Osteoblast (primary cell): ENCODE results near the gene TNIK. TPM values are rescaled to one million over a fixed set of nuclear protein-coding genes. Genes with fewer than 3 reads are reported as not detected.

Experiments used
- DNase-seq: peaks from one replicate; pipeline ENCODE4 v3.0.0; 2011; ENCODE audit warnings: low spot score, mixed read lengths; ENCODE audit not compliant: insufficient read length; ENCODE audit errors: missing footprints
- H2AFZ ChIP-seq: 2 replicates; pipeline ENCODE4 v1.6.0; 2011; ENCODE audit warnings: mild to moderate bottlenecking, low read length
- H3K27ac ChIP-seq: 2 replicates; pipeline ENCODE4 v1.5.1; 2011; ENCODE audit warnings: mild to moderate bottlenecking, low read depth, low read length, moderate library complexity
- H3K27me3 ChIP-seq: 2 replicates; pipeline ENCODE4 v1.6.0; 2012; ENCODE audit warnings: mild to moderate bottlenecking, control low read depth, inconsistent platforms, low read length, moderate library complexity; ENCODE audit not compliant: insufficient read depth
- H3K36me3 ChIP-seq: 2 replicates; pipeline ENCODE4 v1.5.1; 2011; ENCODE audit warnings: mild to moderate bottlenecking, low read length, control low read depth, moderate library complexity; ENCODE audit not compliant: insufficient read depth
- H3K4me1 ChIP-seq: 2 replicates; pipeline ENCODE4 v1.5.1; 2011; ENCODE audit warnings: mild to moderate bottlenecking, low read length, control low read depth, moderate library complexity; ENCODE audit not compliant: insufficient read depth
- H3K4me2 ChIP-seq: 2 replicates; pipeline ENCODE4 v1.6.0; 2011; ENCODE audit warnings: mild to moderate bottlenecking, low read length; ENCODE audit not compliant: insufficient read depth
- H3K4me3 ChIP-seq: fragments of 200-600 bp; sonication (generic); 3 replicates; pipeline ENCODE4 v1.5.1; 2012; ENCODE audit warnings: mild to moderate bottlenecking, low read length, inconsistent platforms; ENCODE audit not compliant: insufficient read depth
- H3K79me2 ChIP-seq: 2 replicates; pipeline ENCODE4 v1.6.0; 2012; ENCODE audit warnings: mild to moderate bottlenecking, low read length, control low read depth, inconsistent platforms; ENCODE audit not compliant: insufficient read depth
- H3K9me3 ChIP-seq: 2 replicates; pipeline ENCODE4 v1.5.1; 2011; ENCODE audit warnings: low read depth, low read length, control low read depth
- H4K20me1 ChIP-seq: 2 replicates; pipeline ENCODE4 v1.6.0; 2012; ENCODE audit warnings: mild to moderate bottlenecking, low read length, control low read depth; ENCODE audit not compliant: insufficient read depth
- CTCF ChIP-seq: IDR thresholded peaks from 2 replicates; pipeline ENCODE4 v1.5.1; 2011; ENCODE audit warnings: mild to moderate bottlenecking, low read depth, low read length, moderate library complexity; ENCODE audit errors: extremely low read depth
- total RNA-seq: library from RNA; depleted of rRNA; stranded (reverse); fragments of >200 nt; gene quantifications from 2 replicates; pipeline ENCODE4 v1.2.3, GENCODE V29; 2012

TNIK gene
- total RNA-seq, 1 donor = 7.6 TPM

- peaks cover 3% of the 10 kb centered on the region for H4K20me1 ChIP-seq
These were observed 106.0 kb downstream of the TNIK start for GRCh38 chr3:171354049-171354705.

GRCh38 chr3:171353423-171353822 is 106.8 kb downstream of the TNIK start:
- no peak for TF ChIP-seq CTCF
- H4K20me1 ChIP-seq = peaks cover 3% of the 10 kb centered on the region
- peaks cover 70% of the 10 kb centered on the region for H3K27me3 ChIP-seq
- H3K79me2 ChIP-seq = no peaks in the 10 kb centered on the region
- H3K4me3 ChIP-seq = no peak overlapping the region
- H3K36me3 ChIP-seq = no peaks in the 10 kb centered on the region
- H2AFZ ChIP-seq = no peak overlapping the region
- DNase-seq = no peak
- H3K27ac ChIP-seq = no peak overlapping the region
- H3K9me3 ChIP-seq = no peaks in the 10 kb centered on the region
- H3K4me1 ChIP-seq = peaks cover 10% of the 10 kb centered on the region
- H3K4me2 ChIP-seq = no peak overlapping the region

More at GRCh38 chr3:171354049-171354705, 106.0 kb downstream of the TNIK start:
- no peaks in the 10 kb centered on the region for H3K9me3 ChIP-seq
- H3K27ac ChIP-seq = no peak overlapping the region
- H3K4me3 ChIP-seq = no peak overlapping the region
- TF ChIP-seq CTCF = no peak
- no peaks in the 10 kb centered on the region for H3K36me3 ChIP-seq
- no peak for DNase-seq
- peaks cover 70% of the 10 kb centered on the region for H3K27me3 ChIP-seq
- peaks cover 10% of the 10 kb centered on the region for H3K4me1 ChIP-seq
- no peaks in the 10 kb centered on the region for H3K79me2 ChIP-seq
- no peak overlapping the region for H3K4me2 ChIP-seq
- no peak overlapping the region for H2AFZ ChIP-seq

- no peak for TF ChIP-seq CTCF
- Histone ChIP-seq H3K36me3 (no peaks in the 10 kb centered on the region), H3K4me1 (peaks cover 16% of the 10 kb centered on the region), H3K79me2 (no peaks in the 10 kb centered on the region), H3K4me2 (no peak overlapping the region), H3K4me3 (no peak overlapping the region), H2AFZ (no peak overlapping the region), H3K27me3 (peaks cover 72% of the 10 kb centered on the region), H4K20me1 (peaks cover 3% of the 10 kb centered on the region), H3K27ac (no peak overlapping the region), H3K9me3 (no peaks in the 10 kb centered on the region)
- no peak for DNase-seq
These were observed 107.7 kb downstream of the TNIK start for GRCh38 chr3:171352387-171352935.

GRCh38 chr3:171351676-171352075 is 108.5 kb downstream of the TNIK start:
- Histone ChIP-seq H3K4me3 (no peak overlapping the region), H3K27me3 (peaks cover 75% of the 10 kb centered on the region), H2AFZ (no peak overlapping the region), H3K27ac (no peak overlapping the region), H3K9me3 (no peaks in the 10 kb centered on the region), H3K4me2 (no peak overlapping the region), H4K20me1 (peaks cover 3% of the 10 kb centered on the region), H3K79me2 (no peaks in the 10 kb centered on the region), H3K36me3 (no peaks in the 10 kb centered on the region), H3K4me1 (peaks cover 16% of the 10 kb centered on the region)
- peak; percentile 82 for DNase-seq
- TF ChIP-seq CTCF = no peak
